Fibroblast of lung (primary cell): Measurements from ENCODE around the gene OR6C65. TPM values are rescaled to one million over a fixed set of nuclear protein-coding genes. Genes with fewer than 3 reads are reported as not detected.

Experiments used
- DNase-seq, 2 donors: peaks; one replicate each; pipeline versions ENCODE4 v3.0.0 to v3.0.0-alpha.2; 2010; ENCODE audit warnings: low read depth in 2 of 2
- H2AFZ ChIP-seq: 2 replicates; pipeline ENCODE4 v1.5.1; 2012; ENCODE audit warnings: low read length, control low read depth, inconsistent platforms
- H3K27ac ChIP-seq: 2 replicates; pipeline ENCODE4 v1.5.1; 2011; ENCODE audit warnings: low read length, control low read depth; ENCODE audit not compliant: insufficient read depth
- H3K27me3 ChIP-seq: 2 replicates; pipeline ENCODE4 v1.5.1; 2011; ENCODE audit warnings: mild to moderate bottlenecking, low read length; ENCODE audit not compliant: control insufficient read depth, insufficient read depth
- H3K36me3 ChIP-seq: 2 replicates; pipeline ENCODE4 v1.5.1; 2011; ENCODE audit warnings: low read length; ENCODE audit not compliant: control insufficient read depth, insufficient read depth
- H3K4me1 ChIP-seq: 2 replicates; pipeline ENCODE4 v1.5.1; 2011; ENCODE audit warnings: low read length; ENCODE audit not compliant: control insufficient read depth, insufficient read depth; ENCODE audit errors: extremely low read depth
- H3K4me2 ChIP-seq: 2 replicates; pipeline ENCODE4 v1.5.1; 2011; ENCODE audit warnings: low read length, control low read depth; ENCODE audit not compliant: insufficient read depth; ENCODE audit errors: extremely low read depth
- H3K4me3 ChIP-seq, 4 experiments: fragments of 200-600 bp in 1 of 4; sonication (generic) in 1 of 4; replicated peaks in 1 of 4; 2 replicates each; pipeline ENCODE4 v1.5.1; 2011 to 2016; ENCODE audit warnings: low read length in 4 of 4, low read depth in 3 of 4, mild to moderate bottlenecking in 3 of 4, control low read depth in 2 of 4, inconsistent platforms in 1 of 4, mixed read lengths in 1 of 4; ENCODE audit not compliant: insufficient read depth in 1 of 4; ENCODE audit errors: control extremely low read depth in 1 of 4
- H3K79me2 ChIP-seq: 2 replicates; pipeline ENCODE4 v1.5.1; 2012; ENCODE audit warnings: mild to moderate bottlenecking, low read length, inconsistent platforms; ENCODE audit not compliant: control insufficient read depth, insufficient read depth
- H3K9ac ChIP-seq: 2 replicates; pipeline ENCODE4 v1.5.1; 2011; ENCODE audit warnings: mild to moderate bottlenecking, low read length, control low read depth; ENCODE audit not compliant: insufficient read depth
- H3K9me3 ChIP-seq: 2 replicates; pipeline ENCODE4 v1.5.1; 2012; ENCODE audit warnings: low read depth, low read length; ENCODE audit not compliant: control insufficient read depth, insufficient read depth
- H4K20me1 ChIP-seq: 2 replicates; pipeline ENCODE4 v1.5.1; 2011; ENCODE audit warnings: low read length; ENCODE audit not compliant: control insufficient read depth, insufficient read depth; ENCODE audit errors: extremely low read depth
- CTCF ChIP-seq, 2 donors: IDR thresholded peaks in 1 of 2; conservative IDR thresholded peaks in 1 of 2; 1 replicate in 1 of 2; 2 replicates in 1 of 2; pipeline ENCODE4 v1.5.1; 2011 to 2012; ENCODE audit warnings: low read length in 2 of 2, control low read depth in 1 of 2, inconsistent platforms in 1 of 2, low read depth in 1 of 2, mild to moderate bottlenecking in 1 of 2
- EZH2 ChIP-seq: IDR thresholded peaks from 2 replicates; pipeline ENCODE4 v1.5.1; 2012; ENCODE audit warnings: low read length, control low read depth, mild to moderate bottlenecking; ENCODE audit errors: missing control alignments
- polyA plus RNA-seq, 2 donors: library from polyadenylated mRNA; depleted of rRNA in 1 of 2; stranded (reverse) in 1 of 2; unstranded in 1 of 2; fragments of >200 nt; gene quantifications; 2 replicates each; pipeline ENCODE4 v1.2.1, GENCODE V29; 2011 to 2012; ENCODE audit warnings: missing spikeins in 1 of 2
- total RNA-seq: library from RNA; depleted of rRNA; stranded (reverse); fragments of >200 nt; gene quantifications from 2 replicates; pipeline ENCODE4 v1.2.1, GENCODE V29; 2014

OR6C65 gene
- total and polyA plus RNA-seq, 2 donors (not counting 1 experiment from before 2014, with no cell fraction given): not detected

- no peak within 1 kb of the TSS for H3K9ac ChIP-seq
- TF ChIP-seq CTCF (conservative IDR thresholded peaks at IDR 0.05 in 1 of 2, IDR thresholded peaks at IDR 0.05 in 1 of 2; ENCODE audit: low read depth in 1 of 2, low read length in 2 of 2): no peak
- no peak for TF ChIP-seq EZH2
- no peak within 1 kb of the TSS for H3K4me2 ChIP-seq
- no peaks in the 10 kb centered on the region for H3K79me2 ChIP-seq
- no peaks in the 10 kb centered on the region for H3K27me3 ChIP-seq
- no peak within 1 kb of the TSS for H3K4me3 ChIP-seq
- H3K4me1 ChIP-seq: no peaks in the 10 kb centered on the region
- DNase-seq: no peak
- H4K20me1 ChIP-seq: no peaks in the 10 kb centered on the region
- no peak within 1 kb of the TSS for H3K27ac ChIP-seq
- H3K9me3 ChIP-seq: no peaks in the 10 kb centered on the region
- no peaks in the 10 kb centered on the region for H3K36me3 ChIP-seq
- H2AFZ ChIP-seq: no peak within 1 kb of the TSS
Observed at GRCh38 chr12:55443776-55444175, 43.4 kb downstream of the OR6C65 start, which contains the start of gene OR6C2. Gene OR6C2 (plus strand): TSS chr12:55444076. CDS start chr12:55452214, 8,138 bp downstream.

- no peaks in the 10 kb centered on the region for H3K27me3 ChIP-seq
- H2AFZ ChIP-seq: no peak overlapping the region
- H3K9ac ChIP-seq: no peak overlapping the region
- TF ChIP-seq CTCF (conservative IDR thresholded peaks at IDR 0.05 in 1 of 2, IDR thresholded peaks at IDR 0.05 in 1 of 2; ENCODE audit: low read depth in 1 of 2, low read length in 2 of 2) (no peak), EZH2 (no peak)
- H3K79me2 ChIP-seq: no peaks in the 10 kb centered on the region
- H4K20me1 ChIP-seq: no peaks in the 10 kb centered on the region
- no peak overlapping the region for H3K4me3 ChIP-seq
- no peak overlapping the region for H3K4me2 ChIP-seq
- no peaks in the 10 kb centered on the region for H3K36me3 ChIP-seq
- no peaks in the 10 kb centered on the region for H3K9me3 ChIP-seq
- no peaks in the 10 kb centered on the region for H3K4me1 ChIP-seq
- no peak for DNase-seq
- no peak overlapping the region for H3K27ac ChIP-seq
Observed at GRCh38 chr12:55445357-55445756, 45.0 kb downstream of the OR6C65 start.

GRCh38 chr12:55446326-55446725 lies 46.0 kb downstream of the OR6C65 start:
- no peaks in the 10 kb centered on the region for H3K36me3 ChIP-seq
- no peaks in the 10 kb centered on the region for H3K27me3 ChIP-seq
- H2AFZ ChIP-seq: no peak overlapping the region
- no peak overlapping the region for H3K9ac ChIP-seq
- H3K4me2 ChIP-seq: no peak overlapping the region
- TF ChIP-seq EZH2 (no peak), CTCF (conservative IDR thresholded peaks at IDR 0.05 in 1 of 2, IDR thresholded peaks at IDR 0.05 in 1 of 2; ENCODE audit: low read depth in 1 of 2, low read length in 2 of 2) (no peak)
- H3K4me3 ChIP-seq: no peak overlapping the region
- H4K20me1 ChIP-seq: no peaks in the 10 kb centered on the region
- no peak for DNase-seq
- no peaks in the 10 kb centered on the region for H3K79me2 ChIP-seq
- H3K27ac ChIP-seq: no peak overlapping the region
- no peaks in the 10 kb centered on the region for H3K9me3 ChIP-seq
- no peaks in the 10 kb centered on the region for H3K4me1 ChIP-seq
